ENCODE measurements around the gene ODAM. TPM values are rescaled to one million over a fixed set of nuclear protein-coding genes. Genes with fewer than 3 reads are reported as not detected.

ODAM gene, protein sequence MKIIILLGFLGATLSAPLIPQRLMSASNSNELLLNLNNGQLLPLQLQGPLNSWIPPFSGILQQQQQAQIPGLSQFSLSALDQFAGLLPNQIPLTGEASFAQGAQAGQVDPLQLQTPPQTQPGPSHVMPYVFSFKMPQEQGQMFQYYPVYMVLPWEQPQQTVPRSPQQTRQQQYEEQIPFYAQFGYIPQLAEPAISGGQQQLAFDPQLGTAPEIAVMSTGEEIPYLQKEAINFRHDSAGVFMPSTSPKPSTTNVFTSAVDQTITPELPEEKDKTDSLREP
- 137 and 214 TPM in 2 replicates for total RNA-seq (2022)
- Bru-seq, nascent RNA: percentile 93 among the genes with signal in this experiment
- BruChase-seq, experiment 1, labeled RNA remaining after a 6-hour chase: percentile 98 among the genes with signal in this experiment
- BruChase-seq, experiment 2, labeled RNA remaining after a 2-hour chase: percentile 95 among the genes with signal in this experiment
- long read RNA-seq, transcript ODAM-204 (9 exons, 605 nt): major isoform, 8 of 262 reads
- long read RNA-seq, partial matches to known transcripts: 223 of 262 reads
- long read RNA-seq, other reads (novel, unspliced or antisense): 31 of 262 reads

DNA sequence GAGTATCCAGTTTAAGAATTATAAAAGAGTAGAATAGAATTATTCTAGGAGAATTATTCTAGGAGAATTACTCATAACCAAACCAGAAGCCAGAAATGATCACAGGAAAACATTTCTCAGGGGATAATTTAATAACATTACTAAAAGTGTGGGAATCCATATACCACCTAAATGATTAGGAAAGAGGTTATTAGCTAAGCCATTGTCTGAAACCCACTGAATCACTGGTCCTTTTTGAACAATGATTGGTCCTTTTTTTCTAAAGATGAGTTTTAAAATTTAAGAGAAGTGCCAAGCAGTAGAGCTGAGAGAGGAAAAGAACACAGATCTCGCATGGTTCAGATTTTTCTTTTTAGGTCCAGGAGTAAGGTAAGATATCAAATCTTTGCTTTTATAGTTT is at the start of gene ODAM:
ODAM (plus strand) TSS at position 301 of the 400 bp plus-strand sequence. CDS start 819 bp downstream, outside the sequence.
- Mint-ChIP-seq H3K9me3 (ENCODE audit: low read depth, unreplicated experiment) (no peaks in the 10 kb centered on the region), H3K36me3 (ENCODE audit: insufficient read depth, unreplicated experiment) (peaks cover 32% of the 10 kb centered on the region), H3K4me1 (ENCODE audit: low read depth, unreplicated experiment) (peaks cover 25% of the 10 kb centered on the region), H3K4me3 (ENCODE audit: low read depth, unreplicated experiment) (no peak within 1 kb of the TSS), H3K27ac (ENCODE audit: unreplicated experiment) (peak within 1 kb of the TSS; percentile 93), H3K27me3 (ENCODE audit: unreplicated experiment) (no peaks in the 10 kb centered on the region)
- BruUV-seq (replicated peaks): no TSS peak
- CTCF ChIA-PET: no interaction called here
- intact Hi-C loops (cut with micrococcal nuclease; ENCODE audit: unreplicated experiment): loop anchor here (5.0 kb wide), 1 partner anchor 47 kb away; the partner anchor contains the start of gene CSN3
- no peak for DNase-seq
- TF ChIP-seq, protein P1, sequence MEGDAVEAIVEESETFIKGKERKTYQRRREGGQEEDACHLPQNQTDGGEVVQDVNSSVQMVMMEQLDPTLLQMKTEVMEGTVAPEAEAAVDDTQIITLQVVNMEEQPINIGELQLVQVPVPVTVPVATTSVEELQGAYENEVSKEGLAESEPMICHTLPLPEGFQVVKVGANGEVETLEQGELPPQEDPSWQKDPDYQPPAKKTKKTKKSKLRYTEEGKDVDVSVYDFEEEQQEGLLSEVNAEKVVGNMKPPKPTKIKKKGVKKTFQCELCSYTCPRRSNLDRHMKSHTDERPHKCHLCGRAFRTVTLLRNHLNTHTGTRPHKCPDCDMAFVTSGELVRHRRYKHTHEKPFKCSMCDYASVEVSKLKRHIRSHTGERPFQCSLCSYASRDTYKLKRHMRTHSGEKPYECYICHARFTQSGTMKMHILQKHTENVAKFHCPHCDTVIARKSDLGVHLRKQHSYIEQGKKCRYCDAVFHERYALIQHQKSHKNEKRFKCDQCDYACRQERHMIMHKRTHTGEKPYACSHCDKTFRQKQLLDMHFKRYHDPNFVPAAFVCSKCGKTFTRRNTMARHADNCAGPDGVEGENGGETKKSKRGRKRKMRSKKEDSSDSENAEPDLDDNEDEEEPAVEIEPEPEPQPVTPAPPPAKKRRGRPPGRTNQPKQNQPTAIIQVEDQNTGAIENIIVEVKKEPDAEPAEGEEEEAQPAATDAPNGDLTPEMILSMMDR (IDR thresholded peaks at IDR 0.05; ENCODE audit: unreplicated experiment): no peak

DNA sequence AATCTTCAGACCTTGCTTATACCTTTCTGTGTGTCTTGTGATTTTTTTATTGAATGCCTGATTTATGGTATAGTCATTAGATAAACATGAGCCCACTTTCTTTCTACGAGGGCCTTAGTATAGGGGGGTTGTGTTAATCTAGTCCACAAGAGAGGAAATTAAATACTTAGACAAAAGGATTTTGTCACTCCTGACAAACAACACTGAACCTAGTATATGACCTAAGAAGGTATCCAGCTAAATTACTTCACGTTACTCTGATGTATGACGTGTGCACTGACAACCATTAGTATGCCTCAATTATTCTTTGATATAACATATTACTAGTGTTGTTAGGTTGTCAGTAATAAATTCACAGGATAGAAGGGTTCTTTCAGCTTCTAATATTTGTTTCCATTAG is 44.3 kb upstream of the ODAM start:
- Mint-ChIP-seq H3K27me3 (ENCODE audit: unreplicated experiment) (no peaks in the 10 kb centered on the region), H3K36me3 (ENCODE audit: insufficient read depth, unreplicated experiment) (no peaks in the 10 kb centered on the region), H3K4me3 (ENCODE audit: low read depth, unreplicated experiment) (no peak overlapping the region), H3K9me3 (ENCODE audit: low read depth, unreplicated experiment) (no peaks in the 10 kb centered on the region), H3K4me1 (ENCODE audit: low read depth, unreplicated experiment) (no peaks in the 10 kb centered on the region), H3K27ac (ENCODE audit: unreplicated experiment) (no peak overlapping the region)
- intact Hi-C loops (cut with micrococcal nuclease; ENCODE audit: unreplicated experiment): no loop called here
- BruUV-seq (replicated peaks): no TSS peak
- CTCF ChIA-PET: no interaction called here
- DNase-seq: no peak
- TF ChIP-seq, protein P1 (IDR thresholded peaks at IDR 0.05; ENCODE audit: unreplicated experiment): no peak

DNA sequence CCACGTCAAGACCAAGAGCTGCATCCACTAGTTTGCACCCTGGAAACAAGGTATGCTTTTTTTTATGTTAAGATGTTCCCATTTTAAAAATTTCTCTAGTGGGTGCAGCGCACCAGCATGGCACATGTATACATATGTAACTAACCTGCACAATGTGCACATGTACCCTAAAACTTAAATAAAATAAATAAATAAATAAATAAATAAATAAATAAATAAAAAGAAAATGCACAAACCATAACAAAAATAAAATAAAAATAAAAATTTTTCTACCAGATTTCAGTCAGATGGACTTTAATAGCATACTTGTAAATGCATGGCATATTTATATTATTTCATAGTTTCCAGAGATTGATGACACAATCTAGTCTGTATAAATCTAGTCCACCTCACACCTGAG is 43.4 kb upstream of the ODAM start:
- BruUV-seq (replicated peaks): no TSS peak
- H3K4me1 Mint-ChIP-seq (ENCODE audit: low read depth, unreplicated experiment): no peaks in the 10 kb centered on the region
- no peak overlapping the region for H3K27ac Mint-ChIP-seq (ENCODE audit: unreplicated experiment)
- no peaks in the 10 kb centered on the region for H3K36me3 Mint-ChIP-seq (ENCODE audit: insufficient read depth, unreplicated experiment)
- CTCF ChIA-PET: no interaction called here
- H3K27me3 Mint-ChIP-seq (ENCODE audit: unreplicated experiment): no peaks in the 10 kb centered on the region
- no peaks in the 10 kb centered on the region for H3K9me3 Mint-ChIP-seq (ENCODE audit: low read depth, unreplicated experiment)
- DNase-seq: no peak
- H3K4me3 Mint-ChIP-seq (ENCODE audit: low read depth, unreplicated experiment): no peak overlapping the region
- TF ChIP-seq, protein P1 (IDR thresholded peaks at IDR 0.05; ENCODE audit: unreplicated experiment): no peak
- intact Hi-C loops (cut with micrococcal nuclease; ENCODE audit: unreplicated experiment): no loop called here

DNA sequence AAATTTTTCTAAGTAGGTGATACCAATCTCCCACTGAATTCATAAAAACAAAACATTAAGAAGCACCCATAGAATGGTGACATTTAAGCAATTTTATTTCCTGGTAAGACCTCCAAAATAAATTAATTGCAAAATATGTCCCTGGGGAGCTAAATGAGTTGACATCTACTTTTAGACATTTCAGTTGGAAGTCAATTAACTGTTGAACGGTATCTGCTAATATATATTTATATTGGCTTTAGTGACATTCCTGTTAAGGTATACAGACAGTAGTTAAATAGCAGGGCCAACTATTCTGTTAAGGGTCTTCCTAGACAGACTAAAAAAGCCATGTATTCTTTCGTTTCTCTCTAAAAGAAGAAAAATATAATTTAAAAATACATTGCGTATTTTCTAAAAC is 41.6 kb upstream of the ODAM start, which contains the start of gene PRR27:
PRR27 (plus strand) TSS at position 301 of the 400 bp plus-strand sequence. CDS start 139 bp downstream, outside the sequence.
- TF ChIP-seq, protein P1 (IDR thresholded peaks at IDR 0.05; ENCODE audit: unreplicated experiment): no peak
- Mint-ChIP-seq H3K27ac (ENCODE audit: unreplicated experiment) (no peak within 1 kb of the TSS), H3K27me3 (ENCODE audit: unreplicated experiment) (no peaks in the 10 kb centered on the region), H3K9me3 (ENCODE audit: low read depth, unreplicated experiment) (no peaks in the 10 kb centered on the region), H3K36me3 (ENCODE audit: insufficient read depth, unreplicated experiment) (no peaks in the 10 kb centered on the region), H3K4me3 (ENCODE audit: low read depth, unreplicated experiment) (no peak within 1 kb of the TSS), H3K4me1 (ENCODE audit: low read depth, unreplicated experiment) (peaks cover 5% of the 10 kb centered on the region)
- no TSS peak for BruUV-seq (replicated peaks)
- CTCF ChIA-PET: no interaction called here
- intact Hi-C loops (cut with micrococcal nuclease; ENCODE audit: unreplicated experiment): no loop called here
- DNase-seq: no peak

Measured in Calu3 (cell line).